GM21447 (cell line): Measurements from ENCODE around the gene FAM171A1.
"Not testable (repeated sequence)": the region's sequence is repeated elsewhere in the genome, so short reads cannot be mapped to it uniquely, and the experiment has no call there.

Experiments used
- ATAC-seq: cut with Tn5 transposase; IDR thresholded peaks from one replicate; pipeline ENCODE4 v1.9.1; 2021; ENCODE audit not compliant: unreplicated experiment

FAM171A1 gene

GRCh38 chr10:15321431-15322341 is 49.4 kb downstream of the FAM171A1 start:
- ATAC-seq = no peak

GRCh38 chr10:15320522-15321203 is 50.4 kb downstream of the FAM171A1 start:
- ATAC-seq = no peak

- no peak for ATAC-seq
These were observed 51.0 kb downstream of the FAM171A1 start for GRCh38 chr10:15320118-15320517.

DNA sequence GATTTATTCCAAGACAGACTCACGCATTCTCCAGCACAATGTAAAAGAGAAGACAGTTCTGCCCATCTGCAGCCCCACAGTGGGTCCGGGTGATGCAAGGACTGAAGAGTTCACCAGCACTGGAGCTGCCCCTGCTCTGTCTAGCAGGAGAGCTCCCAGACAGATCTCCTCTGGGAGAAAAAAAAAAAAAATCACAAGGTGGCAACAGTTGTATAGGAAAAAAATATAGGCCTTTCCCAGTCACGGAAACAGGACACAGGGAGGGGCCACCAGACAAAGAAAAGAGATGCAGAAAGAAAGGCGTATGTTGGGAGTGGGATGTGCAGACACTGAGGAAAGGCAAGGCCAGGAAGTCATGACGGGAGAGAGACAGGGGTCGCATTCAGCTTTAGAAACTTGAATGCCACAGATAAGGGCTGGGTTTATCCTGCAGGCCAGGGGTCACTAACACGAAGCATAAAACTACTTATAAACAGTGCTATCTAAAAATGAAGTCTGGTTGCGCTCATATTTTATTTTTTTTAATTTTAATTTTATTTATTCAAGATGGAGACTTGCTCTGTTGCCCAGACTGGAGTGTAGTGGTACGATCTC is 54.1 kb downstream of the FAM171A1 start:
- ATAC-seq = no peak

- no peak for ATAC-seq
These were observed 54.9 kb downstream of the FAM171A1 start for GRCh38 chr10:15316145-15316544.

GRCh38 chr10:15315286-15315685 is 55.8 kb downstream of the FAM171A1 start:
- no peak for ATAC-seq

GRCh38 chr10:15314482-15315045 is 56.5 kb downstream of the FAM171A1 start:
- ATAC-seq = no peak

DNA sequence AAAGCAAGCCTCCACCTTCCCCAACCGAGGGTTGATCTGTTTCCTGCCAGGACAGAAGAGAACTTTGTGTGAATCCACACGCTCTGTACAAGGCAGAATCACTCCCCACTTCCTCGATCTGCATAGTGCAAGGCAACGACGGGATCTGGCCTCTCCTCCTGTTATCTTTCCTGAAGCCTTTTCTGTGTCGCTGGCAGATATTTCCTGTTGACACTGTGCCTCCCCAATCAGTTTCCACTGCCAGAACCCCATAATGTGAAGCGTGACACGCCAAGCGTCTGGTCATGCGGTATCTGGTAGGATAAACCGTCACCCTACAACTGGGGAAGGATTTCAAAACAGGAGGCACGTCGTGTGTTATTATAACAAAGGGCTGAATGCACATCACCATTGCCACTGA is 57.2 kb downstream of the FAM171A1 start:
- ATAC-seq = no peak

- ATAC-seq = no peak
These were observed 58.0 kb downstream of the FAM171A1 start for GRCh38 chr10:15313047-15313446.

GRCh38 chr10:15311569-15312280 is 59.4 kb downstream of the FAM171A1 start:
- ATAC-seq = no peak

- ATAC-seq = no peak
These were observed 60.1 kb downstream of the FAM171A1 start for GRCh38 chr10:15310776-15311568.

DNA sequence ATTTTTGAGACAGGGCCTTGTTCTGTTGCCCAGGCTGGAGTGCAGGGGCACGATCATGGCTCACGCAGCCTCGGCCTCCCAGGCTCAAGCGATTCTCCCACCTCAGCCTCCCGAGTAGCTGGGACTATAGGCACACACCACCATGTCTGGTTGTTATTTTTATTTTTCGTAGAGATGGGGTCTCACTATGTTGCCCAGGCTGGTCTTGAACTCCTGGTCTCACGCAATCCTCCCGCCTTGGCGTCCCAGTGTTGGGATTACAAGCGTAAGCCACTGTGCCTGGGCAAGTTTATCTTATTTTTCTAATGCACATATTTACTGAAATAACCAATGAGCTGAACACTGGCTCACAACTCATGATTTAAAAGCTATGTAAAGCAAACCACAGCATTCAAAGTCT is 61.9 kb downstream of the FAM171A1 start:
- no peak for ATAC-seq

- no peak for ATAC-seq
These were observed 64.3 kb downstream of the FAM171A1 start for GRCh38 chr10:15306735-15307280.

DNA sequence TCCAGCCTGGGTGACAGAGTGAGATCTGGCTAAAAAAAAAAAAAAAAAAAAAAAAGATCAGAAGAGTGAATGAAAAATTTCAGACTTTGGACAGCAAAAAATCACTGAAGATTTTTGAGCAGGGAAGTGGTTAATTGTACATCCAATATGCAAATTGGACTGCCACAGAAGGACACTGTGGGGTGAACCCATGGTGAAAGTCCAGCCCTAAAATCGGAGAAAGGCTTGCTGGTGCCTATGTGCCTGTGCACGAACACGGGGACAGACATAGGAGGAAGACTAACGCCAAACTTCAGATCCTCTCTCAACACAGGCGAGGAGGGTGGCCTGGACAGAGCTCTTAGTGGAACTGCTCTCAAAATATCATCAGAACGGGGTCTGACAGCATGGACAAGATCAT is 65.5 kb downstream of the FAM171A1 start:
- no peak for ATAC-seq

DNA sequence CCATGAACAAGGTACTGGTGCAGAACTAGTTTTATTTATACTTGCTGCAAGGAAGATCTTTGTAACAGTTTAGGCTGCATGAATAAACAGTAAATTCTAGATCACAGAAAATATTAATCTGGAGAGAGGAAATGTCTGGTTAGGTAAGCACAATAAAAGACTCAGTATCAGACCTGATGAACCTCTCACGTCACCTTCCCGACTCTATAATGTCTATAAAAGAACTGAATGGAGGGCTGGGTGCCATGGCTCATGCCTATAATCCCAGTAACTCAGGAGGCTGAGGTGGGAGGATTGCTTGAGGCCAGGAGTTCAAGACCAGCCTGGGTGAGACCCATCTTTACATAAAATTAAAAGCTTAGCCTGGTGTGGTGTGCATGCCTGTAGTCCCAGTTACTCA is 65.9 kb downstream of the FAM171A1 start:
- no peak for ATAC-seq

DNA sequence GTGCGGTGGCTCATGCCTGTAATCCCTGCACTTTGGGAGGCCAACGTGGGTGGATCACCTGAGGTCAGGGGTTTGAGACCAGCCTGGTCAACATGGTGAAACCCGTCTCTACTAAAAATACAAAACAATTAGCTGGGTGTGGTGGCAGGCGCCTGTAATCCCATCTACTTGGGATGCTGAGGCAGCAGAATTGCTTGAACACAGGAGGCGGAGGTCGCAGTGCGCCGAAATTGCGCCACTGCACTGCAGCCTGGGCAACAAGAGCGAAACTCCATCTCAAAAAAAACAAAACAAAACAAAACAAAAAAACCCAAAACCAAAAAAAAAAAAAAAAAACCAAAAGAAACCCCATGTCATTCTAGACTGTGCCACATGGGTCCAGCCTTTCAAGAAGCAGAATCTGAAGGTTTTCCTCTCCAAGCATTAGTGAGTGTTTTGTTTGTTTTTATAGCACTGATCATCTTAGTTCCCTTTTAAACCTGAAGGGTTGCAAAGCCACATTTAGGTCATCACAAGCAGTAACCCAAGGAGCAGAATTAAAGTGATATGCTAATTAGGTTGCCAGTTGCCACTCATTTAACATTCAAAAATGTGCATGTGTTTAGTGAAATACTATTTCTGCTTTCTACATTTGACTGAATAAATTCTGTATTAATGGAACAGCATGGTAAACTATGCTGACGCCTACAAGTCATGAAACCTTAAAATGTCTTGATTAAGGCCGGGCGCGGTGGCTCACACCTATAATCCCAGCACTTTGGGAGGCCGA is 68.7 kb downstream of the FAM171A1 start:
- not testable (repeated sequence) for ATAC-seq

- ATAC-seq = no peak
These were observed 70.4 kb downstream of the FAM171A1 start for GRCh38 chr10:15300697-15301096.

DNA sequence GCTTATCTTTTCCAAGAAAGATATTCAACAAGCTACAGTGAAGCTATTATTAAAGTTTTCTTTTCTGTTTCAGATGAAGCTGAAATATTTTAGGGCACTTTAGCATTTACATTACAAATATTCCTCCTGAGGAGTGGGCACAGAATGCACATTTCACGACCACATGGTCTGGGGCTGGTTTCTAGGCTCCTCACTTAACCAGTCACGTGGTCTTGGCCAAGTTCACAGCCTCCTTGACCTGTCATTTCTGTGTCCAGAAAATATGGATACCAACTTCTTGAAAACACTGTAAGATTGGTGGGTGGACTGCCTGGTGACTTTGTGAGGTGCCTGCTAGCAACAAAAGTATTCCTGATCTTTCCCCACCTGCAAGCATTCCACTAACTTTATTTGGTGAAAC is 70.9 kb downstream of the FAM171A1 start:
- no peak for ATAC-seq

GRCh38 chr10:15296701-15297100 is 74.4 kb downstream of the FAM171A1 start:
- no peak for ATAC-seq
